Colonic mucosa (tissue), 4 donors: ENCODE results near the gene KIF16B. TPM values are rescaled to one million over a fixed set of nuclear protein-coding genes. Genes with fewer than 3 reads are reported as not detected.

Experiments used
- DNase-seq: peaks from one replicate; pipeline ENCODE4 v3.0.0-alpha.2; 2020
- H3K27ac ChIP-seq: fragments of 200-600 bp; one replicate; pipeline ENCODE4 v1.8.0; 2021
- H3K27me3 ChIP-seq: fragments of 200-600 bp; one replicate; pipeline ENCODE4 v1.8.0; 2021
- H3K36me3 ChIP-seq: fragments of 200-600 bp; one replicate; pipeline ENCODE4 v1.8.0; 2021
- H3K4me1 ChIP-seq: fragments of 200-600 bp; one replicate; pipeline ENCODE4 v1.8.0; 2021; ENCODE audit warnings: mild to moderate bottlenecking
- H3K4me3 ChIP-seq: fragments of 200-600 bp; one replicate; pipeline ENCODE4 v1.8.0; 2021
- H3K9ac ChIP-seq, 2 donors: one replicate each; pipeline ENCODE4 v1.7.0; 2013; ENCODE audit warnings: control low read depth in 2 of 2, low read depth in 2 of 2, low read length in 2 of 2
- H3K9me3 ChIP-seq: fragments of 200-600 bp; one replicate; pipeline ENCODE4 v1.8.0; 2021
- intact Hi-C: fragments of 100-400 bp; cut with DNase I; formaldehyde crosslinking; loops from one replicate; pipeline ENCODE4 v1.14.1; 2022
- total RNA-seq, 2 donors: library from RNA; stranded (reverse); fragmentation: NEBNext Ultra II Directional in 1 of 2; extraction: Animal tissue kit (Norgen Biotek cat#: 25700) in 1 of 2; gene quantifications; one replicate each; pipeline ENCODE4 v1.2.1, GENCODE V29; 2021
- TF ChIP-seq, protein P1 (sequence below): fragments of 200-600 bp; IDR thresholded peaks from one replicate; pipeline ENCODE4 v1.8.0; 2022; ENCODE audit warnings: antibody characterized with exemption, mild to moderate bottlenecking
- donor health status: healthy.
- donor health status: DM: no; HTN: no; CAD: no.
- donor health status: DM: no; HTN: no; CAD: no.

KIF16B gene
- total RNA-seq, 2 donors from 2014 or later, result 41.6 to 68.7 TPM

DNA sequence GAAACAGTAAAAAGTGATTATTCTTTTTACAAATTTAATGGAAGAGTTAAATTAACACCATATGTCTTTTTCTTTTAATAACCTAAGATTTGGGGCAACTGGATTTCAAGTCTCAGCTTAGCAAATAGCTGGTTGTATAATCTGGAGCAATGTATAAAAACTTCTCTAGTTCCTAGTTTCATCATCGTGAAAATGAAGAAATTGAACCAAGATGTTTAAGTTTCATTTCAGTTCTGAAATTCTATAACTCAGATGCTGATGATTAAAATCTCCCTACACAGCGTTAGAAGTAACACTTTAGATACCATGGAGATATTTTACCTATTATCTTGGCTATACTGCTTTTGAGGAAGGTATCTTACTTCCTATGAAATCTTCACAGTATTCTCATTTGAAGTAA is 252.0 kb downstream of the KIF16B start:
- TF ChIP-seq, protein P1, sequence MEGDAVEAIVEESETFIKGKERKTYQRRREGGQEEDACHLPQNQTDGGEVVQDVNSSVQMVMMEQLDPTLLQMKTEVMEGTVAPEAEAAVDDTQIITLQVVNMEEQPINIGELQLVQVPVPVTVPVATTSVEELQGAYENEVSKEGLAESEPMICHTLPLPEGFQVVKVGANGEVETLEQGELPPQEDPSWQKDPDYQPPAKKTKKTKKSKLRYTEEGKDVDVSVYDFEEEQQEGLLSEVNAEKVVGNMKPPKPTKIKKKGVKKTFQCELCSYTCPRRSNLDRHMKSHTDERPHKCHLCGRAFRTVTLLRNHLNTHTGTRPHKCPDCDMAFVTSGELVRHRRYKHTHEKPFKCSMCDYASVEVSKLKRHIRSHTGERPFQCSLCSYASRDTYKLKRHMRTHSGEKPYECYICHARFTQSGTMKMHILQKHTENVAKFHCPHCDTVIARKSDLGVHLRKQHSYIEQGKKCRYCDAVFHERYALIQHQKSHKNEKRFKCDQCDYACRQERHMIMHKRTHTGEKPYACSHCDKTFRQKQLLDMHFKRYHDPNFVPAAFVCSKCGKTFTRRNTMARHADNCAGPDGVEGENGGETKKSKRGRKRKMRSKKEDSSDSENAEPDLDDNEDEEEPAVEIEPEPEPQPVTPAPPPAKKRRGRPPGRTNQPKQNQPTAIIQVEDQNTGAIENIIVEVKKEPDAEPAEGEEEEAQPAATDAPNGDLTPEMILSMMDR, result no peak
- intact Hi-C loops, result no loop called here
- H3K36me3 ChIP-seq, result no peaks in the 10 kb centered on the region
- no peak overlapping the region for H3K4me3 ChIP-seq
- H3K27me3 ChIP-seq, result no peaks in the 10 kb centered on the region
- DNase-seq, result no peak
- H3K9me3 ChIP-seq, result no peaks in the 10 kb centered on the region
- no peak overlapping the region for H3K27ac ChIP-seq
- H3K4me1 ChIP-seq, result no peaks in the 10 kb centered on the region
- H3K9ac ChIP-seq, result no peak overlapping the region

DNA sequence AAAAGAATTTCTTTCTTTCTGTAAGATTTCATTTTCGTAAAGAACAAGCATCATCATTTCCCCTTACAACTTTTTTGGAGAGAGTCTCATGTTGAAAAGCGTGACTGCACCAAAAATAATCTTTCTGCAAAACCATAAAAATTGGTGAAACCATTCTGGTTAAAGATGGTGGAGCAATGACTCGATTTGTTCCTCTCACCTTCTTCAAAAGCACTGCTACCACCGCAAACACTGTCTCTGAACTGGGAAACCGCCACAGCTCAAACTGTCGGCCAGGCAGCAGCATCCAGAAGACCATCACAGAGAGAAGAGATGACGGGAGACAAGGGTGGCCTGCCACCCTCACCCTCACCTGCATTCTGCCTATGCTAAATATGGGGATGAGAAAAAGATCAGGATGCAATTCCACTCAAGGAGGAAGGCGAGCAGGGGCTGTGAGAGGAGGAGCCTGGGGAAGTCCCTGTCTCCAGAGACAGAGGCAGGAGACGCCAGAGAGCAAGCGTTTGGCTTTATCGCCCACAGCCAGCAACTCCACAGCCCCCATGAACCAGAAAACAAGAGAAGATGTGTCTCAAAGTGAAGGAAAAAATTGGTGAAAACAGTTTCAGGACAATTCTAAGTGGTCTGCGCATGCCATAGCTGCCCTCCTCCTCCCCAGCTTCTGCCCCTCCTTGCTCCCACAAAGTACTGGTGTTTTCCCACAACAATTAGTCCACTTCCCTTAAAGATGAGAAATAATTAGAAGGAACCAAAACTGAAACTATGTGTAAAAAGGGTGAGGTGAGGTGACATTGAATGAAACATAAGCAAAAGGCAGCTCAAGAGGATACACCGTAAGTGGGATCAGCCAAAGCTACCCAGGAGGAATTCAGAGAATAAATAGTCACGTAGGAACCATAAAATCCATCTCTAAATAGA is 255.5 kb downstream of the KIF16B start:
- TF ChIP-seq, protein P1, result no peak
- H3K27ac ChIP-seq, result no peak overlapping the region
- no peaks in the 10 kb centered on the region for H3K4me1 ChIP-seq
- no peak overlapping the region for H3K9ac ChIP-seq
- intact Hi-C loops, result no loop called here
- H3K36me3 ChIP-seq, result no peaks in the 10 kb centered on the region
- DNase-seq, result no peak
- H3K4me3 ChIP-seq, result no peak overlapping the region
- H3K9me3 ChIP-seq, result no peaks in the 10 kb centered on the region
- no peaks in the 10 kb centered on the region for H3K27me3 ChIP-seq

DNA sequence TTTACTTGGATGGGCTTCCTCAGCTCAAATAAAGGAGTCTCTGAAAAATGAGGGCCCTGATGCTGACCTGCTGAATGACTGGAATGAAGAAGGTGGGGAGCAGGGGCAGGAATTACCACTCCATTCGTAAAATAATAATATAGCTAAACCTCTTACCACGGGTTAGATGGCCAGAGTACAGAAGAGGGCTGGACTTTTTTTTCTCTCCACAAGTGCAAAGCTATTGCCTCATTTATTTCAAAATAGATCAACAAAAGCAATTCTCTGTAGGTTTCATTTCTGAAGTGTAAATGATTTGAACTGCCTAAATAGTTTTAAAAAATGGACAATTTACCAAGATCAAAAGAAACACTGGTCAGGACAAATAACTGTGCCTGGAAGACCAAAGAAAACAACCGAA is 256.7 kb downstream of the KIF16B start:
- Histone ChIP-seq H3K4me3 (no peak overlapping the region), H3K9ac (no peak overlapping the region), H3K27ac (no peak overlapping the region), H3K4me1 (no peaks in the 10 kb centered on the region), H3K9me3 (no peaks in the 10 kb centered on the region), H3K36me3 (no peaks in the 10 kb centered on the region), H3K27me3 (no peaks in the 10 kb centered on the region)
- TF ChIP-seq, protein P1, result no peak
- intact Hi-C loops, result no loop called here
- no peak for DNase-seq

DNA sequence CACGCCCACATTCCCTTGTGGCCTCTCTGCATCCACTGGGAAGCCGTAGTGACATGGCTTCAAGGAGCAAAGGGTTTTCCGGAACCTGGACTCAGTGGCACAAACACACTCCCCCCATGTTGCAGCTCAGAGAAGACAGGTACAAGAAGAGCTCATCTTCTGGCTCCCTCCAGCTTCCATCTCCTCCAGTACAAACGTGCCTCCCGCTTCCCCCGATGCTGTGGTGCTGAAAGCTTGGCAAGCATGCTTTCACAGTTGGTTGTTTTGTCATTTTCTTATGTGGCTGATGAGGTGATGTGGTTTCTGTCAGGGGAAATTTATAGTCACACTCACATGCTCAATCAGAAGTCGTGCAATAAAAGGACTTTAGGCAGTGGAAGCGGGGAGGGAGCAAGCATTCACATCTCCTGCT is 258.5 kb downstream of the KIF16B start:
- TF ChIP-seq, protein P1, result no peak
- H3K36me3 ChIP-seq, result no peaks in the 10 kb centered on the region
- intact Hi-C loops, result no loop called here

DNA sequence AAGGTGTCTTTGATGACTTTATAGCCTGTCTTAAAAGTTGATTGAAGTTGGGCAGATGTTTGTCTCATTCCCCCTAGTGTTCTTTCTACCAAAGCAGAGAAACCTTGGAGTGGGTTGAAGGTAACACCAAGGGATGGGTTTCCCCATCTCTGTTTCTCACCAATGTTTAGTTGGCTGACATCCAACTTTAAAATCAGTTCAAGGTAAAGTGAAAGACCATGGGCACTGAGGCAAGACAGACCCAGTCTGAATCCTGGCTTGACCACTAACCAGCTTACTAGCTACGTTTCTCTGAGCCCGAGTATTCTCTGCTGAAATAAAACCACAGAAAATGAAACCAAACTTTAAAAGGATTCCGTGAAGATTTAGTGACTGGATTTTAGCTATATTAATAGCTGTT is 258.9 kb downstream of the KIF16B start:
- Histone ChIP-seq H3K27ac (no peak overlapping the region), H3K9me3 (no peaks in the 10 kb centered on the region), H3K9ac (no peak overlapping the region), H3K4me3 (no peak overlapping the region), H3K27me3 (no peaks in the 10 kb centered on the region), H3K4me1 (no peaks in the 10 kb centered on the region), H3K36me3 (no peaks in the 10 kb centered on the region)
- DNase-seq, result no peak
- TF ChIP-seq, protein P1, result no peak
- intact Hi-C loops, result no loop called here

More for the DNA sequence above, 258.5 kb downstream of the KIF16B start:
- H3K9me3 ChIP-seq, result no peaks in the 10 kb centered on the region
- H3K4me3 ChIP-seq, result no peak overlapping the region
- no peaks in the 10 kb centered on the region for H3K27me3 ChIP-seq
- DNase-seq, result no peak
- H3K4me1 ChIP-seq, result no peaks in the 10 kb centered on the region
- no peak overlapping the region for H3K27ac ChIP-seq
- no peak overlapping the region for H3K9ac ChIP-seq
